ENCODE measurements around the gene PDGFRA.

PDGFRA gene

GRCh38 chr4:54317690-54318089, 88.6 kb downstream of the PDGFRA start (continued):
- TF ChIP-seq, protein P1, sequence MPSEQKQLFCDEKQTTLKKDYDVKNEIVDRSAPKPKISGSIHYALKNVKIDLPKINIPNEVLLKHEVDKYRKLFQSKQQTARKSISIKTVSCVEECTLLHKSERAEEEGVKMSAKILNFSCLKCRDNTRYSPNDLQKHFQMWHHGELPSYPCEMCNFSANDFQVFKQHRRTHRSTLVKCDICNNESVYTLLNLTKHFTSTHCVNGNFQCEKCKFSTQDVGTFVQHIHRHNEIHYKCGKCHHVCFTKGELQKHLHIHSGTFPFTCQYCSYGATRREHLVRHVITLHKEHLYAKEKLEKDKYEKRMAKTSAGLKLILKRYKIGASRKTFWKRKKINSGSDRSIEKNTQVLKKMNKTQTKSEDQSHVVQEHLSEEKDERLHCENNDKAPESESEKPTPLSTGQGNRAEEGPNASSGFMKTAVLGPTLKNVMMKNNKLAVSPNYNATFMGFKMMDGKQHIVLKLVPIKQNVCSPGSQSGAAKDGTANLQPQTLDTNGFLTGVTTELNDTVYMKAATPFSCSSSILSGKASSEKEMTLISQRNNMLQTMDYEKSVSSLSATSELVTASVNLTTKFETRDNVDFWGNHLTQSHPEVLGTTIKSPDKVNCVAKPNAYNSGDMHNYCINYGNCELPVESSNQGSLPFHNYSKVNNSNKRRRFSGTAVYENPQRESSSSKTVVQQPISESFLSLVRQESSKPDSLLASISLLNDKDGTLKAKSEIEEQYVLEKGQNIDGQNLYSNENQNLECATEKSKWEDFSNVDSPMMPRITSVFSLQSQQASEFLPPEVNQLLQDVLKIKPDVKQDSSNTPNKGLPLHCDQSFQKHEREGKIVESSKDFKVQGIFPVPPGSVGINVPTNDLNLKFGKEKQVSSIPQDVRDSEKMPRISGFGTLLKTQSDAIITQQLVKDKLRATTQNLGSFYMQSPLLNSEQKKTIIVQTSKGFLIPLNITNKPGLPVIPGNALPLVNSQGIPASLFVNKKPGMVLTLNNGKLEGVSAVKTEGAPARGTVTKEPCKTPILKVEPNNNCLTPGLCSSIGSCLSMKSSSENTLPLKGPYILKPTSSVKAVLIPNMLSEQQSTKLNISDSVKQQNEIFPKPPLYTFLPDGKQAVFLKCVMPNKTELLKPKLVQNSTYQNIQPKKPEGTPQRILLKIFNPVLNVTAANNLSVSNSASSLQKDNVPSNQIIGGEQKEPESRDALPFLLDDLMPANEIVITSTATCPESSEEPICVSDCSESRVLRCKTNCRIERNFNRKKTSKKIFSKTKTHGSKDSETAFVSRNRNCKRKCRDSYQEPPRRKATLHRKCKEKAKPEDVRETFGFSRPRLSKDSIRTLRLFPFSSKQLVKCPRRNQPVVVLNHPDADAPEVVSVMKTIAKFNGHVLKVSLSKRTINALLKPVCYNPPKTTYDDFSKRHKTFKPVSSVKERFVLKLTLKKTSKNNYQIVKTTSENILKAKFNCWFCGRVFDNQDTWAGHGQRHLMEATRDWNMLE (tag by site-specific recombination; conservative IDR thresholded peaks at IDR 0.05; ENCODE audit: low read depth), result no peak

- TF ChIP-seq ZNF311 (tag by site-specific recombination; IDR thresholded peaks at IDR 0.05; ENCODE audit: borderline replicate concordance) (no peak), MYNN (tag by site-specific recombination; IDR thresholded peaks at IDR 0.05; ENCODE audit: borderline replicate concordance) (no peak), ZBTB7A (tag by site-specific recombination; IDR thresholded peaks at IDR 0.05; ENCODE audit: low read depth) (no peak), ZNF654 (tag by site-specific recombination; IDR thresholded peaks at IDR 0.05; ENCODE audit: low read depth) (peak; percentile 46), ZNF155 (tag by site-specific recombination; IDR thresholded peaks at IDR 0.05) (no peak), SCRT2 (tag by site-specific recombination; IDR thresholded peaks at IDR 0.05) (no peak)
- Histone ChIP-seq H3K27ac (ENCODE audit: extremely low read depth, low read depth, low read length) (no peak overlapping the region), H3K4me3 (ENCODE audit: low read depth, low read length) (no peak overlapping the region), H3K9me3 (ENCODE audit: control insufficient read depth, insufficient read depth, low read depth, low read length) (no peaks in the 10 kb centered on the region), H3K36me3 (ENCODE audit: control insufficient read depth in 2 of 2, insufficient read depth in 1 of 2, low read length in 2 of 2) (no peaks in the 10 kb centered on the region), H3K4me1 (ENCODE audit: control insufficient read depth, insufficient read depth, low read length) (no peaks in the 10 kb centered on the region)
- CTCF ChIA-PET, result interaction anchor here (0.6 to 3.7 kb wide), 15 partner anchors 10 to 1242 kb away, joined by 3 to 15 read pairs (median 3); no protein-coding TSS in a partner anchor
- POLR2A ChIA-PET, result no interaction called here
Measured at GRCh38 chr4:54318904-54319303, 89.8 kb downstream of the PDGFRA start.

- TF ChIP-seq ZNF768 (tag by site-specific recombination; IDR thresholded peaks at IDR 0.05), result no peak
- TF ChIP-seq ZNF148 (tag by site-specific recombination; IDR thresholded peaks at IDR 0.05; ENCODE audit: borderline replicate concordance), result no peak
- TF ChIP-seq IKZF3 (tag by site-specific recombination; IDR thresholded peaks at IDR 0.05), result no peak
- no peak for TF ChIP-seq MZF1 (tag by site-specific recombination; IDR thresholded peaks at IDR 0.05; ENCODE audit: borderline replicate concordance)
- no peak for TF ChIP-seq ZNF560 (tag by site-specific recombination; IDR thresholded peaks at IDR 0.05; ENCODE audit: borderline replicate concordance)
- TF ChIP-seq ZNF311 (tag by site-specific recombination; IDR thresholded peaks at IDR 0.05; ENCODE audit: borderline replicate concordance), result no peak
- TF ChIP-seq TRIM28 (IDR thresholded peaks at IDR 0.05; ENCODE audit: borderline replicate concordance, low read length), result no peak
- TF ChIP-seq ZNF561 (tag by site-specific recombination; IDR thresholded peaks at IDR 0.05; ENCODE audit: borderline replicate concordance), result no peak
- Histone ChIP-seq H3K4me1 (ENCODE audit: control insufficient read depth, insufficient read depth, low read length) (no peaks in the 10 kb centered on the region), H3K27ac (ENCODE audit: extremely low read depth, low read depth, low read length) (no peak overlapping the region), H3K4me3 (ENCODE audit: low read depth, low read length) (no peak overlapping the region), H3K36me3 (ENCODE audit: control insufficient read depth in 2 of 2, insufficient read depth in 1 of 2, low read length in 2 of 2) (no peaks in the 10 kb centered on the region), H3K9me3 (ENCODE audit: control insufficient read depth, insufficient read depth, low read depth, low read length) (no peaks in the 10 kb centered on the region)
- ChIA-PET CTCF (interaction anchor here (0.7 to 3.7 kb wide), 5 partner anchors 9 to 1058 kb away, joined by 3 to 15 read pairs (median 9); no protein-coding TSS in a partner anchor), POLR2A (no interaction called here)
Measured at GRCh38 chr4:54320826-54321685, 92.0 kb downstream of the PDGFRA start.

Measured in HEK293 (cell line).